Smooth muscle cell (in vitro differentiated cells): ENCODE data around the gene SRGAP3. TPM values are rescaled to one million over a fixed set of nuclear protein-coding genes. Genes with fewer than 3 reads are reported as not detected.

Source experiments
- DNase-seq: peaks from one replicate; lab custom pipeline; 2025; ENCODE audit not compliant: unreplicated experiment; lab: John Stamatoyannopoulos, UW
- H2AFZ ChIP-seq: fragments of 200-600 bp; sonication (generic); 2 replicates; pipeline ENCODE4 v1.6.0; 2016; ENCODE audit warnings: antibody characterized with exemption, low read depth, mild to moderate bottlenecking
- H3F3A ChIP-seq: fragments of 200-600 bp; sonication (generic); 2 replicates; pipeline ENCODE4 v1.6.0; 2017; ENCODE audit warnings: antibody characterized with exemption, low read depth
- H3K27ac ChIP-seq: fragments of 200-600 bp; sonication (generic); 2 replicates; pipeline ENCODE4 v1.5.1; 2016; ENCODE audit warnings: low read depth, mild to moderate bottlenecking
- H3K27me3 ChIP-seq: fragments of 200-600 bp; sonication (generic); 2 replicates; pipeline ENCODE4 v1.6.1; 2016; ENCODE audit warnings: low read depth, mild to moderate bottlenecking
- H3K36me3 ChIP-seq: fragments of 200-600 bp; sonication (generic); 2 replicates; pipeline ENCODE4 v1.5.1; 2016; ENCODE audit warnings: low read depth
- H3K4me1 ChIP-seq: fragments of 200-600 bp; sonication (generic); 2 replicates; pipeline ENCODE4 v1.5.1; 2016; ENCODE audit warnings: low read depth
- H3K4me2 ChIP-seq: fragments of 200-600 bp; sonication (generic); 2 replicates; pipeline ENCODE4 v1.6.0; 2016; ENCODE audit warnings: mild to moderate bottlenecking
- H3K4me3 ChIP-seq: fragments of 200-600 bp; sonication (generic); 2 replicates; pipeline ENCODE4 v1.5.1; 2016; ENCODE audit warnings: mild to moderate bottlenecking
- H3K79me2 ChIP-seq: fragments of 200-600 bp; sonication (generic); 2 replicates; pipeline ENCODE4 v1.6.0; 2016; ENCODE audit warnings: low read depth, mild to moderate bottlenecking
- H3K9ac ChIP-seq: fragments of 200-600 bp; sonication (generic); 2 replicates; pipeline ENCODE4 v1.6.0; 2016; ENCODE audit warnings: low read depth
- H3K9me3 ChIP-seq: fragments of 200-600 bp; sonication (generic); replicated peaks from 2 replicates; pipeline ENCODE4 v1.5.1; 2016; ENCODE audit warnings: low read depth
- H4K20me1 ChIP-seq: fragments of 200-600 bp; sonication (generic); 2 replicates; pipeline ENCODE4 v1.6.0; 2016; ENCODE audit warnings: low read depth
- WGBS: methylation state at CpG from one replicate; pipeline ENCODE4 v1.1.7; 2016; ENCODE audit warnings: low lambda C conversion rate; 5-methylcytosine and 5-hydroxymethylcytosine counted together
- polyA plus RNA-seq: library from polyadenylated mRNA; unstranded; fragments of >200 nt; fragmentation: Nextera tagmentation; extraction: Ambion mirVana; gene quantifications from 2 replicates; pipeline ENCODE4 v1.2.1, GENCODE V29; 2016
- total RNA-seq: library from RNA; depleted of rRNA; stranded (reverse); fragments of >200 nt; gene quantifications from 2 replicates; pipeline ENCODE4 v1.2.3, GENCODE V29; 2014
- TF ChIP-seq, protein P1 (sequence below): fragments of 200-600 bp; sonication (generic); IDR thresholded peaks from 2 replicates; pipeline ENCODE4 v1.5.1; 2017; ENCODE audit warnings: borderline replicate concordance, mild to moderate bottlenecking, antibody characterized with exemption; ENCODE audit not compliant: insufficient read depth, poor library complexity, severe bottlenecking

Gene SRGAP3
- total and polyA plus RNA-seq, 2 experiments from 2014 or later, result 1.5 to 3.1 TPM

- WGBS, result 86% methylated on average over 6 of the region's 6 CpGs
- H3K79me2 ChIP-seq, result no peaks in the 10 kb centered on the region
- H4K20me1 ChIP-seq, result no peaks in the 10 kb centered on the region
- TF ChIP-seq, protein P1, sequence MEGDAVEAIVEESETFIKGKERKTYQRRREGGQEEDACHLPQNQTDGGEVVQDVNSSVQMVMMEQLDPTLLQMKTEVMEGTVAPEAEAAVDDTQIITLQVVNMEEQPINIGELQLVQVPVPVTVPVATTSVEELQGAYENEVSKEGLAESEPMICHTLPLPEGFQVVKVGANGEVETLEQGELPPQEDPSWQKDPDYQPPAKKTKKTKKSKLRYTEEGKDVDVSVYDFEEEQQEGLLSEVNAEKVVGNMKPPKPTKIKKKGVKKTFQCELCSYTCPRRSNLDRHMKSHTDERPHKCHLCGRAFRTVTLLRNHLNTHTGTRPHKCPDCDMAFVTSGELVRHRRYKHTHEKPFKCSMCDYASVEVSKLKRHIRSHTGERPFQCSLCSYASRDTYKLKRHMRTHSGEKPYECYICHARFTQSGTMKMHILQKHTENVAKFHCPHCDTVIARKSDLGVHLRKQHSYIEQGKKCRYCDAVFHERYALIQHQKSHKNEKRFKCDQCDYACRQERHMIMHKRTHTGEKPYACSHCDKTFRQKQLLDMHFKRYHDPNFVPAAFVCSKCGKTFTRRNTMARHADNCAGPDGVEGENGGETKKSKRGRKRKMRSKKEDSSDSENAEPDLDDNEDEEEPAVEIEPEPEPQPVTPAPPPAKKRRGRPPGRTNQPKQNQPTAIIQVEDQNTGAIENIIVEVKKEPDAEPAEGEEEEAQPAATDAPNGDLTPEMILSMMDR, result no peak
- H3K36me3 ChIP-seq, result no peaks in the 10 kb centered on the region
- DNase-seq, result no peak
- no peak overlapping the region for H3K4me2 ChIP-seq
- H3K9ac ChIP-seq, result no peak overlapping the region
- no peak overlapping the region for H3K4me3 ChIP-seq
- no peaks in the 10 kb centered on the region for H3F3A ChIP-seq
- H2AFZ ChIP-seq, result no peak overlapping the region
- no peak overlapping the region for H3K27ac ChIP-seq
- H3K9me3 ChIP-seq, result no peaks in the 10 kb centered on the region
- H3K4me1 ChIP-seq, result peaks cover 25% of the 10 kb centered on the region
- peaks cover 4% of the 10 kb centered on the region for H3K27me3 ChIP-seq
These were observed 68.7 kb downstream of the SRGAP3 start for GRCh38 chr3:9180764-9181117.

GRCh38 chr3:9179826-9180763 is 69.4 kb downstream of the SRGAP3 start:
- no peaks in the 10 kb centered on the region for H3F3A ChIP-seq
- H4K20me1 ChIP-seq, result no peaks in the 10 kb centered on the region
- peaks cover 4% of the 10 kb centered on the region for H3K27me3 ChIP-seq
- H2AFZ ChIP-seq, result no peak overlapping the region
- no peak overlapping the region for H3K9ac ChIP-seq
- TF ChIP-seq, protein P1, result no peak
- no peak overlapping the region for H3K4me2 ChIP-seq
- H3K27ac ChIP-seq, result no peak overlapping the region
- peaks cover 18% of the 10 kb centered on the region for H3K4me1 ChIP-seq
- no peak for DNase-seq
- H3K4me3 ChIP-seq, result no peak overlapping the region
- H3K79me2 ChIP-seq, result no peaks in the 10 kb centered on the region
- WGBS, result 91% methylated on average over 17 of the region's 17 CpGs
- no peaks in the 10 kb centered on the region for H3K36me3 ChIP-seq
- H3K9me3 ChIP-seq, result no peaks in the 10 kb centered on the region

DNA sequence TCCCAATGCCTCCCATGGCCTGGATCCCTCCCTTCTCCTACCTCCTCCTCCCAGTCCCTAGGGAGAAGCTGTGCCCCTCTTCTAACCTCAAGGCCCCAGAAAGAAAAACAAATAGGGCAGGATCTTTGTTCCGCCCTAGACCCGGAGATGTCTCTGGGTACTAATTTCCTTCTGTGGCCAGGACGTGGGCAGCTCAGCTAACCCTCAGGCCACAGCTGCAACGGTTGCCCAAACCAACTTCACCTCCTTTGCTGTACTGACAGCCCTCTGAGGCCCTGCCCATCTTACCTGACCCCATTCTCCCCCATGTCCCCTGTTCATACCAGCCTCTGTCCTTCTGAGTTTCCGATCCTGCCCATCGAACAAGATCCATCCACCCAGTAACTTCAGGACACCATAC is 70.7 kb downstream of the SRGAP3 start:
- DNase-seq, result no peak
- Histone ChIP-seq H3F3A (no peaks in the 10 kb centered on the region), H2AFZ (no peak overlapping the region), H3K27ac (no peak overlapping the region), H3K4me3 (no peak overlapping the region), H3K4me1 (peaks cover 6% of the 10 kb centered on the region), H3K79me2 (no peaks in the 10 kb centered on the region), H3K36me3 (no peaks in the 10 kb centered on the region), H3K9ac (no peak overlapping the region), H4K20me1 (no peaks in the 10 kb centered on the region), H3K9me3 (no peaks in the 10 kb centered on the region), H3K4me2 (no peak overlapping the region), H3K27me3 (no peaks in the 10 kb centered on the region)
- TF ChIP-seq, protein P1, result no peak
- 98% methylated on average over 6 of the region's 6 CpGs for WGBS
